GM10847 (cell line): ENCODE measurements around the gene ZFAND3.

Source experiments
- POLR2A ChIP-seq: IDR thresholded peaks from 2 replicates; pipeline ENCODE4 v1.6.1; 2011; ENCODE audit not compliant: insufficient read length; ENCODE audit errors: extremely low read depth

The ZFAND3 gene

DNA sequence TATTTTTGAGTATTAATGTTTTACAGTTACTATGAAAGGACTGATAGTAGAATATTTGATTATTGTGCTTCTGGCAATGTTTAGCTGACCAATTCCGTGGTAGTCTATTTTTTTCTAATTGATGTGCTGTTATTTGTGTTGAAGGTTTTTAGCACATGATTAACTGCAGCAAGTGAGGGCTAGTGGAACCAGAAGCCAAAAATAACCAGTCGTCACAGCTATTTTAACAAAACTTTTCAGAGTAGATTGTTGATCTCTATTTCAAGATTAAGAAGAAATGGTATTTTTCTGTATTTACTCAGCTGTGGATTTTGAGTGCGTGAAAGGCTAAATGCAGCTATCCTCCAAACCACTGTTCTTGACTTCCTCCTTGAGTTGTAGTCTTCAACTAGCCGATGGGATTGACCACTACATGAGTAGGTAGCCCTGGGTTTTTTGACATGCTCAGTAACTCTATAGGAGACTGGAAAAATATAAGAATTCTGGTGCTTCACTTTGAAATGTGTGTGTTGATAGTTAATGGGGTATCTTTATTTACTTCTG, 258.0 kb downstream of the ZFAND3 start:
- TF ChIP-seq POLR2A = no peak

DNA sequence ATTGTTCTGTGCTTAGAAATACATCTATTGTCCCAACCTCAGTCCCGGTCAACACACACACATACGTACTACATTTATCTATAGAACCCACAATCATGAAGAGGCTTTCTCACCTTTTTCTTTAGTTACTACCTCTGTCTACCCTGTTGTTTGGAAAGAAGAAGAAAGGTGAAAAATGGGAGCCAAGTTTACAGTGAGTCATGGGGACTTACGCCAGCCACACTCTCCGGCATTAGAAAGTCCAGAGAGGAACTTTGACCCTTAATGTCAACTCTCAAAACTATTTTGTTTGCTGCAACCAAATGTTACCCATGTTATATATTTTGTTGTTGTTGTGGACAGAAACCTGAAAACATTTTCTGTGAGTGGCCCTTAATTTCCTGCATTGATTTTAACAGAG, 259.1 kb downstream of the ZFAND3 start:
- no peak for TF ChIP-seq POLR2A

DNA sequence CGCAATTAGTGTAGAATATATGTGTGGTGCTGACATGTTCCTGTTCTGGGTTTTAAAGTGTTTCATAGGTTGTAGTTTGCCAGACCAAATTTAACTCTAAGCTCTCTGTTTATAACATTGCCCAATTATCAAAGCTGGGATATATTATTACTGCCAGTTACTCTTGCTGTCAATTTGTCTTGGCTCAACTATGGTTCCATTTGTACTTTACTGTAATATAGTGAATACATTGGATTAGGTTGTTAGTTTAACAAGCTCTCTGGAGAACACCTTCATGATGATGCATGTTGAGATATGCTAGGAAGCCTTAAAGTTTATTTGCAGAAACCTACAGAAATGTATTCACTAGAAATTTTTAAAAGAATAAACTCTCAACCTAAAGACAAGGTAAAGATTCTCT, 259.6 kb downstream of the ZFAND3 start:
- TF ChIP-seq POLR2A = no peak

DNA sequence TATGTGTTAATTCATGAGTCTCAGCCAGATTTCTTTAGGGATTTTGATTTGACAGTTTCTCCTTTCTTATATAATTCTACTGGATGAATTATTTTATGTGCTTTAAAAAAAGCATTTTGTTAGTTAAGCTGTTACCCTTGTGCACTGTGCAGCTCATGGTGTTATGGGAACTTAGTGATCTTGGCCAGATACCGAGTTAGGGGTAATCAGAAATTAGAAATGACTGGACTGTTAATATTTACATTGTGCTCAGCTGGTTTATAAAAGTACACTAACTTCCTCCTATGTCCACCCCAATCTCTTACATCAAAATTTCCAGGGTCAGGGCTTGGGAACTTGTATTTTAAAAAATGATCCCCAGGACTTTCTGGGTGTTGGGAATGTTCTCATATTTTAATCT, 260.0 kb downstream of the ZFAND3 start:
- no peak for TF ChIP-seq POLR2A

DNA sequence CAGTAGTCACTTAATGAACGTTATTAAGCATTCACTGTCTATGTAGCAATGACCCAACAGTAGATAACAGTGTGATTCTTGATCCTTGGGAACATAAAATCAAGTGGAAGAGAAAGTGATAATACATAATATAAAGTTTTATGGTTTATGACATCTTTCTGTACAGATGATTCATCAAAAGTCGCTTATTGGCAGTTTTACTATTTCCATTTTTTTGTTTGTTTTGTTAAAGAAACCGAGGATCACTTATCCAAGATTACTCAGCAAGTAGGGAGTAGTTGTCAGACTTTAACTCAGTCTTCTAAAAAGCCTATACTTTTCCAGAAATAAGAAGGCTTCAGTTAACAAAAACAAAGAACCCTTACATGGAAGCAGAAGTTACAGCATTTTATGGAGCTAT, 260.8 kb downstream of the ZFAND3 start:
- TF ChIP-seq POLR2A = no peak

DNA sequence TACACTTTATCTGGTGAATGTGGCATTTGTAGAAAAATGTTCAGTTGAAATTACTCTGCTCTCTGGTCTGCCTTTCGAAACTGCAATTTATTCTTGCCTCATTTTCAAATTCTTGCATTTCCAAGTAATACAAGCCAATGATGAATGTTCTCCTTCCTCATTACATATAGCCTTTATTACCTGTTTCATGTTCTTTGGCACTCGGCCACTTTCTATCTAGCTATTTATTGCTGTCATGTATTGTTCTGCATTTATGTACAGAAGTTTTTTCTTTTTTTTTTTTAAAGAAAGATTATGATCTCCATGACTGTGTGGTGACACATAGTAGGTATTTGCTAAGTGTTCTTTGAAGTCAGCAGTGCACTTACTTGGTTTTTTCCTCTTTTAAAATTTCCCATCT, 261.4 kb downstream of the ZFAND3 start:
- no peak for TF ChIP-seq POLR2A

DNA sequence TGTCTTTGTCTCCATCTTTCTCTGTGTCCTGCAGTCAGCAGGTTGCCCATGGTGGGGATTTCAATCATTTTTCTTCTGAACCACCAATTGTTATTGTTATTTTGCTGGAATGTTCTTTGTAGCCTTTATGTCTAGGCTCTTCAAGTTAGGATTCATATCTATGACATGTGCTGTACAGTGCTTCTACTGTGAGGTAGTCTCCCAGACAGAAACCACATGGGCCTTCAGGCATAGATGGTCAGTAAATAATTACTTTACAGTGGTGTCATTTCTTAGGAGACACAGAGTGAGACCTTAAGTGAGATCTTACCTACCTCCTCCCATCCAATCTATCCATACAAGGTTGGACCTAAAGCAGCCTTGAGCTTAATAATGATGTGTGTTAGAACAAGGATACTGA, 265.5 kb downstream of the ZFAND3 start:
- no peak for TF ChIP-seq POLR2A

DNA sequence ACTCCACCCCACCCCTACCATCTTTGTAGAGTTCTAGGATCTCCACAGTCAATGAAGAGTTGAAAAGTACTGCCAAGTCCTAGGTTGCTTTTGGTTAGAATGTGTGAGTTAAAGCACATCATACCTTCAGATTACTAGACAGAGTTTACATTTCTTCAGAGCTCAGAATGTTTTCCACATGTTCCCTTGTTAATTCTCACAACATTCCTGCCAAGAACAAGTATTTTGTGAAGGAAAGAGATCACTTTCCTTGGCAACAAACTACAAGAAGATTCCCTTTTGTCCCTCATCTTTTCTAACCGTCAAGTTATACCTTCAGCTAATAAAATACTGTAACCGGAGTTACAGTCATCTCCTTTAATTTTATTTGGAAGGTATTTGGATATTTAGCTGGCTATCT, 266.8 kb downstream of the ZFAND3 start:
- TF ChIP-seq POLR2A = no peak

DNA sequence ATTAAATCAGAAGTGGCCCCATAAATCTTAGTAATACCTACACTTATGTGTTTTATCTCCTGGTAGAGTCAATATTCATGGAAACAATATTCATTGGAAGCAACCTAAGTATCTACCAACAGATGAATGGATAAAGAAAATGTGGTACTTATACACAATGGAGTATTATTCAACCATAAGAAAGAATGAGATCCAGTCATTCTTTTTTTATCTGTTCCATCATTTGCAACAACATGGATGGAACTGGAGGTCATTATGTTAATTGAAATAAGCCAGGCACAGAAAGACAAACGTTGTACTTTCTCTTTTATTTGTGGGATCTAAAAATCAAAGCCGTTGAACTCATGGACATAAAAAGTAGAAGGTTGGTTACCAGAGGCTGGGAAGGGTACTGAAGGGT, 268.5 kb downstream of the ZFAND3 start:
- TF ChIP-seq POLR2A = no peak

DNA sequence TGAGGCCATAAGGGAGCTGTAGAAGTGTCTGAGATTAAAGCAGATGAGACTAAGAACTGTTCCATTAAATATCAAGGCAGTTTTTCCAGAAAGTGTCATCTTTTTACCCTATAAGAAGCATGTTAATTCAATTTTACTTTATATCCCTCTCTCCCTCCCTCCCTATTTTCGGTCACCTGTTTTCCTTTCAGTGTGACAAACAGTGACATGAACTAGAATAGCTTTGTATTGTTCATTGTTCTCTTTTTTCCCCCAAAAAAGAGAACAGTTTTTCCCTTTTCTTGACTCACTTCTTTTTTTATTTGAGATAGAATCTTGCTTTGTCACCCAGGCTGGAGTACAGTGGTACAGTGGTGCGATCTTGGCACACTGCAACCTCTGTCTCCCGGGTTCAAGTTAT, 269.3 kb downstream of the ZFAND3 start:
- TF ChIP-seq POLR2A = no peak

DNA sequence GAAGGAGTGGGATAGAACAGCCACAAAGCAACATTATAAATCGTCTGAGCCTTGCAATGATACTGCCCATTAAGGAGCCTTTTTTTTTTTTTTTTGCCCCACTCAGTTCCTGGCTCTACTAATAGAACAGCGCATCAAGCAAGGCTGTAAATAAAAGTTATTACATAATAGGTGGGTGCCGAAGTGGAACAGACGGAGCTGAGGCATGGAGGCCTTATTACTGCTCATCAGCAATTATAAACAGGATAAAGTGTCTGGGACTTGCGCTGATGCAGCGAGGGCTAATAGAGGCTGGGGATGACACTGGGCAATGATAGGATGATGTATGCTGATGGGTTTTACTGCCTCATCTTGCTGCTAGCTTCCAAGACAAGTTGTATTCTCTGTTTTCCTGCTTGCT, 272.1 kb downstream of the ZFAND3 start:
- no peak for TF ChIP-seq POLR2A

DNA sequence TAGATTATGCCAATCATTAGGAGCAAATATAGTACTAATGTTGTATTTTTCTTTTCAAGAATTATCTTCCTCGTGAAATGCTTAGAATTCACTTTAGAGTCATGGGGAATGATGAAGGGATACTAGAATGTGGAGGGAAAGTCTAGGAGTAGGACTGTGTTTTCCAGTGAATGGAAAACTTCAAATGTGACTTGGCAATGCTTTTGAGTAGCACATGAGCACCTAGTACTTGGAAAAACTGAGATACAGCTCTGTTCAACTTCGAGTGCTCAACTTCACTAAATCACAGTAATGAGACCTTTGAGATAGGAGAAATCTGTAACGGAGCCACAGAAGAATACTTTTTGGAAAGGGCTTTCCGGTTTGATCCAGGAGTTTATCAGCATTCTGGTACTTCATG, 272.9 kb downstream of the ZFAND3 start:
- no peak for TF ChIP-seq POLR2A

DNA sequence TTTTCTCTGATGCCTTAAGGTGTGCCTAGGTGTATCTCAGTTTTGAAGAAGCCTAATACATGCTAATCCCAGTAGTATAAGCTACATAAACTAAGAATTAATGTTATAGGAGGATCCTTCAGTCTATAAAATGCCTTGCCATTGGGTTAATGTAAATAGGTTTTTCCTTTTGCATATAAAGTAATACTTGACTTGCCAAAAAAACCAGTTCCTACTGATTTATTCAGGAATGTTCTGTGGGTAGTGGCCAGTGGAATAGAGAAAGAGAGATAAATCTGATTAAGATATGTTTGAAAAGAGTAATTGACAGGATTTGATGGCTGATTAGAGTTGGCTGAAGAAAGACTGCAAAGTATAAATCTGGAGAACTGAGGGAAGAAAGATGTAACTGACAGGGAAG, 273.4 kb downstream of the ZFAND3 start:
- no peak for TF ChIP-seq POLR2A

DNA sequence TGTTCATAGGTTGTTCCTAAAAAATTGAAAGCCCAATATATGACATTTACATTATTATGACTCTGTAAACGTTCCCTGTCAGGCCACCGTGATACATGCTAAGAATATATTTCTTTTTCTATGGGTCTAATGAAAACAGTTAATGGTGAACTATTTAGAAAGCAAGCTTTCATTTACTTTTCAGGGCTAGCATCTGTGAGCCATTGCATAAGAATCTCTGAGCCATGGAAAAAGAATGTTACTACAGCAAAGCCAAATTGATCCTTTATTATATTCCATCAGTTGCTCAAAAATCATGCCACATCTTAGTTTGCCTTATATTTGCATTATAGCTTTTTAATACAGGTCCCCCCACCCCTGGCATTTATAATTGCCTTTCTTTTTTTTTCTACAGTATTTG, 275.5 kb downstream of the ZFAND3 start:
- no peak for TF ChIP-seq POLR2A

DNA sequence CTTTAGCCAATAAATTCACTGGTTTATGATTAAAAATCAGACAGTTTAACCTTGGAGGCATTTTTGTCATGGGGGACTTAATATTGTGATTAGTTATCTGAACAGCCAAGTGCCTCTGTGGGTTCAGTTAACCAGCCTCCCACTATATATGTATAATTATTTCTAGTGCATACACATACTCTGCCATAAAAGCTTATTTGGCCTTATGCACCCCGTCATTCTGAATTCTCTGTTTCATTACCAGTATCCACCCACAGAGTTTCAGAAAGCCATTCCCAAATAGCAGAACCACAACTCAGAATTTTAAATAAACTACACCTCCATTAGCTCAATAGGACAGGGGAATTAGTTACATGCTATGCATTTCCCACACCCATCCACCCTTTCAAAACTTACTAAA, 279.7 kb downstream of the ZFAND3 start:
- no peak for TF ChIP-seq POLR2A

DNA sequence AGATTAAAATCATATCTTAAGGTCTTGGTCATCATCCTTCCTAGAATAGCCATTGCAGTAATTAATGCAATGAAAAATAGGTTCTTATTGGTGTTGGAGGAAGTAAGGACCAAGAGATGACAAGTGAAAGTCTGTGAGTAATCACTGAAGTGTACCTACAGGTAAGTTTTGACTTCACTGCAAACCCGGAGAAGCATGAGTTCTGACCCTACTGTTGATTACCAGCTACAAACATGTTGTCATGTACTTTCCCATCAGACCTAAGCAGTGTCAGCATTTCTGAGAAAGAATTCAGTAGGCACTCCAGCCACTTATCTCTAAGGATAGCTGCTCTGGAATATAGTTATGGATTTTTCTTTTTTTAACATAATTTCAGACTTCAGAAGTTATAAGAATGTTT, 280.9 kb downstream of the ZFAND3 start:
- no peak for TF ChIP-seq POLR2A

DNA sequence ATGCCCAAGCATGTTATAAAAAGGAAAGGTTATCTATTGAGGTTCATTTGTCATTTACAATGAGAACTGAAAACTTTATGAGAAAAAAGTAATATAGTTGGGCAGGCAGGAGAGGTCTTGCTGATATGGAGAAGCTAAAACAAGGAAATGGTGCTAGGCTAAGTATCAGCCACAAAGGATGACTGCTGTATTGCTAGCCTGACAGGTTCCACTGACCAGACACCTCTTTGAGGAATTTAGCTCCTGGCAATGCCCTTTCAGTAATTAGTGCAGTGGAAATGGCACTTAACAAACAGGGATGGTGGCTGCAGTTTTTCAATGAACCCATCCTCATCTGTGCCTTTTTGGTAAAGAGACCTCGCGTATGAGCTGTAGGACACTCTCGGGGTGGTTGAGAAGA, 284.4 kb downstream of the ZFAND3 start:
- TF ChIP-seq POLR2A = no peak

DNA sequence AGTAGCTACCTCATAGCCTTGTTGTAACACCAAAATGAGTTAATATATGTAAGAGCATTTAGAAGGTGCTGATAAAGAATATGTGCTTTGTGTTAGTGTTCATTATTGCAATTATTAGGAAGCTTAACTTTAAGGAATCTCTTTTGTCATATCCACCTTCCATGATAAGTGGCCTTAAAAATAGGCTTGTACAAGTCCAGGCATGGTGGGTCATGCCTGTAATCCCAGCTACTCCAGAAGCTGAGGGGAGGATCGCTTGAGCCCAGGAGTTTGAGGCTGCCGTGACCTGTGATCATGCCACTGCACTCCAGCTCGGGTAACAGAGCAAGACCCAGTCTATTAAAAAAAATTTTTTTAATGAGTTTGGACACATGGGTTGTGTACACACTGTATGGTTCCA, 285.5 kb downstream of the ZFAND3 start:
- no peak for TF ChIP-seq POLR2A
